Measurements from ENCODE around the gene PCYT1B.

DNA sequence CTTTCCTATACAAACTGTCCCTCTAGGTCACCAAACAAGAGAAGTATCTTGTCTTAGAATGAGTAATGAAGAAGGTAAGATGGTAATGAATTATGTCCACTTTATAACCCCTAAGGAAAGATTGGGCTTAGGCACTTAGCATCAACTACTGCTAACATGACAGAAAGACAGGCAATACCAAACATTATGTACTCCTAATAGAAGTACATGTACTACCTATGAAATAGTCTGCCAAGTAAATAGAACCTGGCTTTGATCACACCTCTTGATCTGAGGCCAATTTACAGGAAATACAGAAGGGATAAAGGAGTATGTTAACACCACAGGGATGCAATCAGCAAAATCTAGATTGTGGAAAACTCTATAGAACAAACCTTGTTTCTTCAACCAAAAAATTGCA, 14.1 kb upstream of the PCYT1B start:
- TF ChIP-seq, protein P1, sequence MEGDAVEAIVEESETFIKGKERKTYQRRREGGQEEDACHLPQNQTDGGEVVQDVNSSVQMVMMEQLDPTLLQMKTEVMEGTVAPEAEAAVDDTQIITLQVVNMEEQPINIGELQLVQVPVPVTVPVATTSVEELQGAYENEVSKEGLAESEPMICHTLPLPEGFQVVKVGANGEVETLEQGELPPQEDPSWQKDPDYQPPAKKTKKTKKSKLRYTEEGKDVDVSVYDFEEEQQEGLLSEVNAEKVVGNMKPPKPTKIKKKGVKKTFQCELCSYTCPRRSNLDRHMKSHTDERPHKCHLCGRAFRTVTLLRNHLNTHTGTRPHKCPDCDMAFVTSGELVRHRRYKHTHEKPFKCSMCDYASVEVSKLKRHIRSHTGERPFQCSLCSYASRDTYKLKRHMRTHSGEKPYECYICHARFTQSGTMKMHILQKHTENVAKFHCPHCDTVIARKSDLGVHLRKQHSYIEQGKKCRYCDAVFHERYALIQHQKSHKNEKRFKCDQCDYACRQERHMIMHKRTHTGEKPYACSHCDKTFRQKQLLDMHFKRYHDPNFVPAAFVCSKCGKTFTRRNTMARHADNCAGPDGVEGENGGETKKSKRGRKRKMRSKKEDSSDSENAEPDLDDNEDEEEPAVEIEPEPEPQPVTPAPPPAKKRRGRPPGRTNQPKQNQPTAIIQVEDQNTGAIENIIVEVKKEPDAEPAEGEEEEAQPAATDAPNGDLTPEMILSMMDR (IDR thresholded peaks at IDR 0.05; ENCODE audit: low read depth, low read length), result no peak
- TF ChIP-seq EZH2phosphoT487 (IDR thresholded peaks at IDR 0.05; ENCODE audit: low read depth), result no peak
